Measurements from ENCODE around the gene HLA-DQB2.
"Not testable (repeated sequence)": the region's sequence is repeated elsewhere in the genome, so short reads cannot be mapped to it uniquely, and the experiment has no call there.

The HLA-DQB2 gene

GRCh38 chr6:32763421-32763820 lies at the start of gene HLA-DQB2:
HLA-DQB2 (minus strand) TSS chr6:32763532; CDS start chr6:32763470, 62 bp downstream.
- DNase-seq, result no peak

- DNase-seq, result no peak
Measured at GRCh38 chr6:32809171-32809570, 45.8 kb upstream of the HLA-DQB2 start.

GRCh38 chr6:32807020-32807580 lies 43.8 kb upstream of the HLA-DQB2 start:
- no peak for DNase-seq

- DNase-seq, result not testable (repeated sequence)
Measured at GRCh38 chr6:32805404-32805803, 42.1 kb upstream of the HLA-DQB2 start.

DNA sequence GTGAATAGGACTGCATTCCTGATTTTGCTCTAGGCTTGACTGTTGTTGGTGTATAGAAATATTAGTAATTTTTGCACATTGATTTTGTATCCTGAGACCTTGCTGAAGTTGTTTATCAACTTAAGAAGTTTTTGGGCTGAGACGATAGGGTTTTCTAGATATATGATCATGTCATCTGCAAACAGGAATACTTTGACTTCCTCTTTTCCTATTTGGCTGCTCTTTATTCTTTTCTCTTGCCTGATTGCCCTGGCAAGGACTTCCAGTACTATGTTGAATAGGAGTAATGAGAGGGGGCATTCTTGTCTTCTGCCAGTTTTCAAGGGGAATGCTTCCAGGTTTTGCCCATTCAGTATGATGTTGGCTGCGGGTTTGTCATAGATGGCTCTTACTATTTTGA lies 40.1 kb upstream of the HLA-DQB2 start:
- DNase-seq, result no peak

- DNase-seq, result no peak
Measured at GRCh38 chr6:32799740-32800139, 36.4 kb upstream of the HLA-DQB2 start.

DNA sequence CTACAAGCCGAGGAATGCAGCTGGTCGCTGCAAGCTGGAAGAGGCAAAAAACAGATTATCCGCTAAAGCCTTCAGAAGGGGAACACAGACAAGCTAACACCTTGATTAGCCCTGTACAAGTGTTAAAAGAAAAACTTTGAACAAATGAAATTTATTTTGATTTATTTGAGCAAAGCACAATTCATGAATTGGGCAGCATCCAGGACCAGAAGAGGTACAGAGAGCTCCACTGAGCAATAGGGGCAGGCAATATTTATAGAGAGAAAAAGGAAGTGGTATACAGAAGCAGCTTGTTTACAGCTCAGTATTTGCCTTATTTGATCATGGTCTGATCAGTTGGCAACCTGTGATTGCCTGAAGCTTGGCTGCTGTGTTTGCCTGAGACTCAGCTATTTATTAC lies 35.8 kb upstream of the HLA-DQB2 start:
- DNase-seq, result no peak

- DNase-seq, result no peak
Measured at GRCh38 chr6:32796848-32797776, 33.8 kb upstream of the HLA-DQB2 start.

- no peak for DNase-seq
Measured at GRCh38 chr6:32794510-32794909, 31.2 kb upstream of the HLA-DQB2 start.

DNA sequence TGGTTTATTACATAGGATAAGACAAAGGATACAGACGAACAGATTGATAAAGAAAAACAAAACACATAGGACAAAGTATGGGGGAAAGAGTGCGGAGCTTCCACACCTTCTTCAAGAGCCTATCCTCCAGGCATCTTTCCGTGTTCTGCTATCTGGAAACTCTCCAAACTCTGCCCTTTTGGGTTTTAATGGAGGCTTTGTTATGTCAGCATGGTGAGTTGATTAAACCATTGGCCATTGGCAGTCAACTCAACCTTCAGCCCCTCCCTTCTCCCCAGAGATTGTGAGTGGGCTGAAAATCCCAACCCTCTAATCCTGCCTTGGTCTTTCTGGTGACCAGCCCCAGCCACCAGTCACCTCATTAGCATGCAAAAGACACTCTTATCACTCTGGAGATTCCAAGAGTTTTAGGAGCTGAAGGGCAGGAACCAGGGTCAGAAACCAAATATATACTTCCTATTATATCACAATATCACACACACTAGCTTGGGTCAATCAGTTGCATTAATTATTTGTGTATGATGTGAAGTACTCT lies 29.6 kb upstream of the HLA-DQB2 start:
- no peak for DNase-seq

GRCh38 chr6:32790306-32790705 lies 27.0 kb upstream of the HLA-DQB2 start:
- no peak for DNase-seq

GRCh38 chr6:32785781-32786533 lies 22.6 kb upstream of the HLA-DQB2 start:
- DNase-seq, result no peak

DNA sequence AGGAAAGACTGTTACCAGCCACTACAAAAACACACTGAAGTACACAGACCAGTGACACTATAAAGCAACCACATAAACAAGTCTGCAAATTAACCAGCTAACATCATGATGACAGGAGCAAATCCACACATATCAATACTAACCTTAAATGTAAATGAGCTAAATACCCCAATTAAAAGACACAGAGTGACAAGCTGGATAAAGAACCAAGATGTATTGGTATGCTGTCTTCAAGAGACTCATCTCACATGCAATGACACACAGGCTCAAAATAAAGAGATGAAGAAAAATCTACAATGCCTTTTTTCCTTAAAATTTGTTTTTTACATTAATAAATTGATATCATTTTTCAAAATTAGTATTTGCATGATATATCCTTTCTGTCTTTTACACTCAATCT lies 19.6 kb upstream of the HLA-DQB2 start:
- DNase-seq, result not testable (repeated sequence)

DNA sequence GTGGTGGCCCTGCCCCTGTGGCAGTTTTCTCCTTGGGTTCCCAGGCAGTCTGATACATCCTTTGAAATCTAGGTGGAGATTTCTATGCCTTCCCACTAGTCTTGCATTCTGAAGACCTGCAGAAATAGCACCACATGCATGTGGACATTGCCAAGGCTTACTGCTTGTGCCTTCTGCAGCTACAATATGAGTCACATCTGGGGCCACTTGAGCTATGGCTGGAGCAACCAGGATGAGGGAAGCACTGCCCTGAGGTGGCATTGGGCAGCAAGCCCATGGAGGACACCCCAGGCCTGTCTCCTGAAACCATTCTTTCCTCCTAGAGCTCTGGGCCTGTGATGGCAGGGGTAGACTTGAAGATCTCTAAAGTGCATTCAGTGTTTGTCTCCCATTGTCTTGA lies 15.7 kb upstream of the HLA-DQB2 start:
- no peak for DNase-seq

GRCh38 chr6:32775071-32775470 lies 11.7 kb upstream of the HLA-DQB2 start:
- no peak for DNase-seq

DNA sequence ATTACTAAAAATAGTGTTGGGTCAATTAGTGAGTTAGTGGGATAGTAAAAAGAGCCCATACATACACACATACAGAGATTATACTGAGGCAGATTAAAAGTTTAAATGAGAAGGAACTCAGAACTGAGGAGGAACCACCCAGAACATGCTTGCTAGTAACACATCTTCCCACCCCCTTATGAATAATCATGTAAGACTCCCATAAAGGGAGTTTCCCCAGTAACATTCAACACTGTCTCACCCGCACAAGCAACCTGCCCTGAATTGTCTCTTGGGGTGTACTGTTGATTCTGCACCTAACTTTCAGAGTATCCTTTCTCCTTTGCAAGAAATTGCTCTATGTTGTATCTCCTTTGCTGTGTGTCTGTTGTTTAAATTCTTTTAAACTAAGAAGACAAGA lies 11.1 kb upstream of the HLA-DQB2 start:
- DNase-seq, result no peak

DNA sequence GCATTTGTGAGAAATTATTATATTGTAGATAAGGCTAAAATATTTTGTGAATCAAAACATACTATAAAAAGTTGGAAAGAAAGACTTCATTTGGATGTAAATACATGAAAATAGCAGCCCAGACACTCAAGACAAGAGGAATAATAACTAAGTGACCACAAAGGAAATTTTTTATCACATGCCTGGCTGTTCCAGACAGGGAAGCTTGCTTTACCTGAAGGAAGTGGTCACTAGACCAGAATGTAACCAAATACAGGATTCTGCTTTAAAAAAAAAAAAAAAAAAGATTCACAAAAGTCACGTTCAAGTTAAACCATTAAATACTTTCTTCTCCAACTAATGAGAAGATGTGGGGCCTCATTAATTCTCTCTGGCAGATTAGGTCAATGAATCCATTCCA lies 9.3 kb upstream of the HLA-DQB2 start:
- DNase-seq, result no peak

GRCh38 chr6:32764048-32764447 lies 716 bp upstream of the HLA-DQB2 start:
- DNase-seq, result no peak

DNA sequence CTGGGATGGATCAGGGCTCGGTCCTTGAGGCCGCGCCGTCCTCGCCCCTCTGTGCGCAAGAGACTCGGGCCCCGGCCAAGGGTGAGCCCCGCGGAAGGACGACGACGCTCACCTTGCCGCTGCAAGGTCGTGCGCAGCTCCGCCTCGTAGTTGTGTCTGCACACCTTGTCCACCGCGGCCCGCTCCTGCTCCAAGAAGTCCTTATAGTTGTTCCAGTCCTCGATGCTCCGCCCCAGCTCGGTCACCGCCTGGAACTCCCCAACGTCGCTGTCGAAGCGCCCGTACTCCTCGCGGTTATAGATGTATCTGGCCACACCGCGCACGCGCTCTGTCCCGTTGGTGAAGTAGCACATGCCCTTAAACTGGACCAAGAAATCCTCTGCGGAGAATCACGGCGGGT lies 1.8 kb downstream of the HLA-DQB2 start:
- no peak for DNase-seq

- no peak for DNase-seq
Measured at GRCh38 chr6:32761072-32761471, 2.3 kb downstream of the HLA-DQB2 start.

DNA sequence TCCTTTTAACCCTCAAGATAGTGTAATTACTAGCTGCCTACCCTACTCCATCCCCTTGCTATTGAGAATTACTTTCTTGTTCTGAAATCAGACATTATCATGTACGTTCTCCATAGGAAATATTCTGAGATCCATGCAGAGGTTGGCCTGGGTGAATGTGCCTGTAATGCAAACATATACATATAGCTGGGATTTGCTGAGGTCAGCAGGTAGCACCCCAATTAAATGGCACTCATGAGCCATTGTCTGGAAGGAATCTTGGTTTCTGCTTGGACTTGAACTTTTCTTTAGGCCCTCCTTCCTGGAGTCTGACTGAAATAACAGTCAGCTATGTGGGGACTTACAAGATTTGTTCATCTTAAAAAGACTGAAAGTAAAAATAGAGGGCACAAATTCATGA lies 3.7 kb downstream of the HLA-DQB2 start:
- DNase-seq, result no peak

GRCh38 chr6:32752580-32752979 lies 10.8 kb downstream of the HLA-DQB2 start:
- DNase-seq, result no peak

DNA sequence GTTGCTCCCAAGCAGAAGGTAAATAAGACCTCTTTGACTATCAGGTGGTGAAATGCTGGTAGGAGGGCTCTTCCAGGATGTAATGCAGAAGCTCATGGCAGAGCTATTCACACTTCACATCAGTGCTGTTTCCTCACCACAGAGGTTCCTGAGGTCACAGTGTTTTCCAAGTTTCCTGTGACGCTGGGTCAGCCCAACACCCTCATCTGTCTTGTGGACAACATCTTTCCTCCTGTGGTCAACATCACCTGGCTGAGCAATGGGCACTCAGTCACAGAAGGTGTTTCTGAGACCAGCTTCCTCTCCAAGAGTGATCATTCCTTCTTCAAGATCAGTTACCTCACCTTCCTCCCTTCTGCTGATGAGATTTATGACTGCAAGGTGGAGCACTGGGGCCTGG lies 17.7 kb downstream of the HLA-DQB2 start:
- not testable (repeated sequence) for DNase-seq
